HG03280 (cell line): ENCODE results near the gene BPIFB6.

Source experiments
- ATAC-seq: cut with Tn5 transposase; IDR thresholded peaks from one replicate; pipeline ENCODE4 v1.9.1; 2021; ENCODE audit warnings: mild to moderate bottlenecking, moderate library complexity; ENCODE audit not compliant: unreplicated experiment

The BPIFB6 gene, protein sequence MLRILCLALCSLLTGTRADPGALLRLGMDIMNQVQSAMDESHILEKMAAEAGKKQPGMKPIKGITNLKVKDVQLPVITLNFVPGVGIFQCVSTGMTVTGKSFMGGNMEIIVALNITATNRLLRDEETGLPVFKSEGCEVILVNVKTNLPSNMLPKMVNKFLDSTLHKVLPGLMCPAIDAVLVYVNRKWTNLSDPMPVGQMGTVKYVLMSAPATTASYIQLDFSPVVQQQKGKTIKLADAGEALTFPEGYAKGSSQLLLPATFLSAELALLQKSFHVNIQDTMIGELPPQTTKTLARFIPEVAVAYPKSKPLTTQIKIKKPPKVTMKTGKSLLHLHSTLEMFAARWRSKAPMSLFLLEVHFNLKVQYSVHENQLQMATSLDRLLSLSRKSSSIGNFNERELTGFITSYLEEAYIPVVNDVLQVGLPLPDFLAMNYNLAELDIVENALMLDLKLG

DNA sequence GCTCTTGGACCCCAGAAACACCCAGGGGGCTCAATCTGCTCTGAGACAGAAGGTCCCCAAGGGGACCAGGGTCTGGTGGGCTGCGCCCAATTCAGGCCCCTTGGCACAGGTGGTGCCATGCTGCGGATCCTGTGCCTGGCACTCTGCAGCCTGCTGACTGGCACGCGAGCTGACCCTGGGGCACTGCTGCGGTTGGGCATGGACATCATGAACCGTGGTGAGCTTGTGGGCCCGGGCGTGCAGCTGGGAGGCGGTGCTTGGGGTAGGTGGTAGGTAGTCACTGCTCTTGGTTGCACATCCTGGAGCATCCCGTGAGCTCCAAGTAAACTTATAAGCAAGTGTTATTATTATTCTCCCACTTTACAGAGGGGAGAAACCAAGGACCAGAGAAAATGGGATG lies at the start of gene BPIFB6:
Gene BPIFB6 (plus strand): TSS at position 118 of the 400 bp plus-strand sequence. CDS start 0 bp downstream, at position 118.
- no peak for ATAC-seq

- ATAC-seq, result no peak
Measured at GRCh38 chr20:32982617-32983458, 48.6 kb upstream of the BPIFB6 start.

GRCh38 chr20:32983459-32984112 lies 47.9 kb upstream of the BPIFB6 start:
- no peak for ATAC-seq

GRCh38 chr20:32984196-32984595 lies 47.3 kb upstream of the BPIFB6 start:
- no peak for ATAC-seq

DNA sequence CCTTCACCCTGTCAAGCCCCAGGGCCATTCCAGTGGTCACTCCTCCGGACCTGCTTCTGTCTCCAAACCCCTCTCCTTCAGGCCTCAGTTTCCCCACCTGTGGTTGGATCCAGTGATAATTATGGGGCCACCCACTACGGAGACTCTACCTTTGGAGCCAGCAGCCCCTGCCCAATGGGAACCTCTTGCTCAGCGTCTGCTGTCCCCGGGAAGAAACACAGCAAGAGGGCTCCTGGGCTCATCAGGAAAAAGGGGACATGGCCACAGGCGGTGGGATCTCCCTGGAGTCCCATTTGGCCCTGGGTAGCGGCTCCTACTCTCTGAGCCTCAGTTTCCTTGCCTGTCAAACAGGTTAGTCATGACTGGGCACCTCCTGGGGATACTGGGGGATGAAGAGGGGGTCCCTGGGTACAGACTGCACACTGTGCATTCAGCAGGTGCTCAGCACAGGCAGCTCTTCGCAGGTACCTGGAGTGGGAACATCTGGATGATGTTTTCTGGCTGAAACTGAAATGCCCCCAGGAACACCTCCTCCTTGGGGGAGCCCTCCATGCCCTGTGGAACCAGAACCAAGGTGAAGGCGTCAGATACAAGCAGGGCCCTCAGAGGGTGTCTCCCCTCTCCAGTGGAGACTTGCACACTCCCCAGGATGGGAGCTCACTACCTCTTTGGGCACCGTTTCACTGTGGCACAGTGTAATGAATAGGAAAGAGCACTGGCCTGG lies 46.7 kb upstream of the BPIFB6 start:
- ATAC-seq, result no peak

DNA sequence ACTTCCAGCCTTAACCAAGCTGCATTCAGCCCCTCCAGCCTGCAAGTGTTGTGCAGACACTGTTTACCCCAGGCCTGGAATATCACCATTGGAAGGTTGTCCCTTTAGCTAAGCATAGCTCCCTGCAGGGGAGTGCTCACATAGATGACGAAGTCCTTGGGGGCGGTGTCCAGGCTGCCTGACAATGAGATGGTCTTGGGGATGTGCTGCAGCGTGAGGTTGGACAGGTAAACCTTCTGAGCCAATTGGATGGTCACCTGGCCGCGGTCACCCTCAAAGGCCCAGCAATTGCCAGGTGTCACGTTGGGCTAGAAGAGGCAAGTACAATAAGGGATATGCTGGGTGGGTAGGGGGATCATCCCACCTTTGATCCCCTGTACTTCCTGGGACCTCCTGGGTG lies 45.9 kb upstream of the BPIFB6 start:
- ATAC-seq, result no peak

GRCh38 chr20:32986331-32986966 lies 45.0 kb upstream of the BPIFB6 start:
- ATAC-seq, result no peak

DNA sequence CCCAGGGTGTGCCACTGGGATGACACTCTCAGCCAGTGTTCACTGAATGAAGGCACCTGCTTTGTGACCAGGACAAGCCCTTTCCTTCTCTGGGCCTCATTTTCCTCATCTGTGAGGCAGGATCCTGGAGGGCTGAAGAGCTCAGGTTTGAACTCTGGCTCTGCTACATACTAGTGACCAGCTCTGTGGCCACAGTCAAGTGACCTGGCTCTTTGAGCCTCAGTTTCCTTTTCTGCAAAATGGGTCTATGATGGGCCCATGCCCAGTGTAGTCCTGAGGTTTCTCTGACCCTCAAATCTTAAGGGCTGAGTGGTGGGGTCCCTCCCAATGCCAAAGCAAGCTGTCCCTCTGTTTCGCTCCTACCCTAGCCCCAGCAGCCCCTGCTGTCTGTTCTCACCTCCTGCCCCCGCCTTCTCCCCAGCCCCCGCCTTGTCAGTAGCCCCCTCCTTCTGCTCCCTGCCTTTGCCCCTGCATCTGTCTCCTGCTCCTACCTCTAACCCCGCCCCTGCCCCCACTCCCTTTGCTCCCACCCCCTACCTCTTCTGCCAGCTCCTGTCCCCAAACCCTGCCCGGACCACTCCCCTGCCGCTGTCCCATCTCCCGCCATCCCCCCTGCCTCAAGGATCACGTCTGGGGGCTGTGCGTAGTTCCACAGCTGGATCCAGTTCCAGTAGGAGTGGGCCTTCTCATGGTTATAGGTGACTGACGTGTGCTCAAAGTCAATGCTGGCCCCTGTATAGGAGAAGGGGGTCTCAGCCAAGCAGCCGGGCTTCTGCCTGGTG lies 44.2 kb upstream of the BPIFB6 start:
- no peak for ATAC-seq

GRCh38 chr20:32988008-32988407 lies 43.4 kb upstream of the BPIFB6 start:
- no peak for ATAC-seq

GRCh38 chr20:32989507-32990283 lies 41.8 kb upstream of the BPIFB6 start:
- ATAC-seq, result no peak

- ATAC-seq, result no peak
Measured at GRCh38 chr20:32990426-32990825, 41.0 kb upstream of the BPIFB6 start.

GRCh38 chr20:32991383-32991782 lies 40.1 kb upstream of the BPIFB6 start:
- ATAC-seq, result no peak

DNA sequence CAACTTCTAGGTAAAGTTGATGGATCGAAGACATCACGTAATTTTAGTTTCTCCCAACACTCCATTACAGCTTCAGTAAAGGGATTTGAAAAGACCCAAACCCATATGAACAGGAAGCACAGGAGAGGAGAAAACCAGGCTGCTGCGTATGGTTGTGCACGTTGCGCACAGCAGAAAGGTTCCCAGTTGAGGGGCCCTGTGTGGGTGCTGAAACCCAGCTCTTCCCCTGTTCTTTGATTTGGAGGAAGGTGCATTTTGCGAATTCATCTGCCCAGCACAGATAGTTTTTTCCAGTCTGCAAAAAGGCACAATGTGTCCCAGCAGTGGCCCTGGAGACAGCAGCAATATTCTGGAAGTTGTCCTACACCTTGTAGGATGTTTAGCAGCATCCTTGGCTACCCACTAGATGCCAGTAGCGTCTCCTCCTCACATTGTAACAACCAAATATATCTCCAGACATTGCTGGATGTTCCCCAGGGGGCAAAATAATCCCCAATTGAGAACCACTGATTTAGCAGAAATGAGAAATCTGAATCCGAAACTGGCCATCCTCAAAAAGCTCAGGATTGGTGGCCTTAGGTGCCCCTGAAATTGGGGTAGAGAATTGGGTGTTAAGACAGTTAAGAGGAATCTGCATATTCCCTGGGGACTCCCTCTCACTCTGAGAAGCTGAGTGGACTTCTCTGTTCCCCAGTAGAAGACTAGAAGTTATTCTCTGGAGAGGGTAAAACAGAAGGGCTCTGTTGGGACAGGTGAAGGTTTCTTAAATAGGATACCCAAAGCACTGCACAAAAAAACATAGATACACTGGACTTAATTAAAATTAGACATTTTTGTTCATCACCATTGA lies 39.4 kb upstream of the BPIFB6 start:
- ATAC-seq, result no peak

GRCh38 chr20:32993496-32994050 lies 37.9 kb upstream of the BPIFB6 start:
- no peak for ATAC-seq

DNA sequence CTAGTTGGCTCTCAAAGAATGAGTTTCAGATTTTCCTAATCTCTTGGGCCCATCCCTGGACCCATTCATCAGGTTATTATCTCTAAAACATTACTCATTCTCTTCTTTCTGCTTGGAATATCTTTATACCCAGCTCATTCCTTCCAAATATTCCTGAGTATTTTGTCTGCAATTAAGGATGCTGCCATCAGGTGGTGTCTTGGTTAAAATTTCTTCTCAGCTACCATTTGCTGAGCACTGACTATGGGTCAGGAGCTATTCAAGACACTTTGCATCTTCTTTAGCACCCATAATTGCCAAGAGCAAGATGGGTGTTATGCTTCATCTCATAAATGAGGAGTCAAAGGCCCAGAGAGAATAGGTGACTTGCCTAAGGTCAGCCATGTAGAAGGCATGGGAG lies 35.6 kb upstream of the BPIFB6 start:
- ATAC-seq, result no peak

GRCh38 chr20:32997431-32997830 lies 34.0 kb upstream of the BPIFB6 start:
- ATAC-seq, result no peak

GRCh38 chr20:32999603-33000250 lies 31.7 kb upstream of the BPIFB6 start:
- ATAC-seq, result no peak
